Measurements from ENCODE around the gene HPCA.

HPCA gene

DNA sequence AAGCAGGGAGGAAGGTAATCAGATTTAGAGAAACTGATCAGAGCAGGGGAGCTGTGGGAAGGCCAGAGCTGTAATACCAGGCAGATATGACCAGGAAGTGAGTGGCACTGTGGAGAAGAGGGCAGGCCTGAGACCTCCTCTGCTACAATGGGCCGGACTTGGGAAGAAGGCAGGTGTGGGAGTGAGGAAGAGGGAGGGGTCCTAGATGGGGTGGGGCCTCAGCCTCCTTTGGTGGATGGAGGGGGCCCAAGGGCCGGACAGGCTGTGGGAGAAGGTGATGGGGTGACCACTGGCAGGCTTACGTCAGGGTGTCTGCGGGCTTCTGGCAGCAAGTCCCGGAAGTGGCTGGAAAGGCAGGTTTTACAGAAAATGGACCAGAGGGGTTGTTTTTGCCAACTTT is 5.0 kb upstream of the HPCA start:
- H3K4me1 ChIP-seq (ENCODE audit: insufficient read depth, poor library complexity, severe bottlenecking): no peaks in the 10 kb centered on the region
- no peak for ATAC-seq (ENCODE audit: low read depth)
- no peak for DNase-seq (ENCODE audit: low spot score)
- no peaks in the 10 kb centered on the region for H3K9me3 ChIP-seq (ENCODE audit: severe bottlenecking)
- H3K36me3 ChIP-seq (ENCODE audit: low read depth): no peaks in the 10 kb centered on the region
- H3K27me3 ChIP-seq (ENCODE audit: insufficient read depth, poor library complexity, severe bottlenecking): peaks cover 17% of the 10 kb centered on the region
- TF ChIP-seq, protein P1, sequence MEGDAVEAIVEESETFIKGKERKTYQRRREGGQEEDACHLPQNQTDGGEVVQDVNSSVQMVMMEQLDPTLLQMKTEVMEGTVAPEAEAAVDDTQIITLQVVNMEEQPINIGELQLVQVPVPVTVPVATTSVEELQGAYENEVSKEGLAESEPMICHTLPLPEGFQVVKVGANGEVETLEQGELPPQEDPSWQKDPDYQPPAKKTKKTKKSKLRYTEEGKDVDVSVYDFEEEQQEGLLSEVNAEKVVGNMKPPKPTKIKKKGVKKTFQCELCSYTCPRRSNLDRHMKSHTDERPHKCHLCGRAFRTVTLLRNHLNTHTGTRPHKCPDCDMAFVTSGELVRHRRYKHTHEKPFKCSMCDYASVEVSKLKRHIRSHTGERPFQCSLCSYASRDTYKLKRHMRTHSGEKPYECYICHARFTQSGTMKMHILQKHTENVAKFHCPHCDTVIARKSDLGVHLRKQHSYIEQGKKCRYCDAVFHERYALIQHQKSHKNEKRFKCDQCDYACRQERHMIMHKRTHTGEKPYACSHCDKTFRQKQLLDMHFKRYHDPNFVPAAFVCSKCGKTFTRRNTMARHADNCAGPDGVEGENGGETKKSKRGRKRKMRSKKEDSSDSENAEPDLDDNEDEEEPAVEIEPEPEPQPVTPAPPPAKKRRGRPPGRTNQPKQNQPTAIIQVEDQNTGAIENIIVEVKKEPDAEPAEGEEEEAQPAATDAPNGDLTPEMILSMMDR (IDR thresholded peaks at IDR 0.05; ENCODE audit: poor library complexity, severe bottlenecking): no peak
- H3K4me3 ChIP-seq (ENCODE audit: severe bottlenecking): no peak overlapping the region
- H3K27ac ChIP-seq (ENCODE audit: poor library complexity, severe bottlenecking): no peak overlapping the region

DNA sequence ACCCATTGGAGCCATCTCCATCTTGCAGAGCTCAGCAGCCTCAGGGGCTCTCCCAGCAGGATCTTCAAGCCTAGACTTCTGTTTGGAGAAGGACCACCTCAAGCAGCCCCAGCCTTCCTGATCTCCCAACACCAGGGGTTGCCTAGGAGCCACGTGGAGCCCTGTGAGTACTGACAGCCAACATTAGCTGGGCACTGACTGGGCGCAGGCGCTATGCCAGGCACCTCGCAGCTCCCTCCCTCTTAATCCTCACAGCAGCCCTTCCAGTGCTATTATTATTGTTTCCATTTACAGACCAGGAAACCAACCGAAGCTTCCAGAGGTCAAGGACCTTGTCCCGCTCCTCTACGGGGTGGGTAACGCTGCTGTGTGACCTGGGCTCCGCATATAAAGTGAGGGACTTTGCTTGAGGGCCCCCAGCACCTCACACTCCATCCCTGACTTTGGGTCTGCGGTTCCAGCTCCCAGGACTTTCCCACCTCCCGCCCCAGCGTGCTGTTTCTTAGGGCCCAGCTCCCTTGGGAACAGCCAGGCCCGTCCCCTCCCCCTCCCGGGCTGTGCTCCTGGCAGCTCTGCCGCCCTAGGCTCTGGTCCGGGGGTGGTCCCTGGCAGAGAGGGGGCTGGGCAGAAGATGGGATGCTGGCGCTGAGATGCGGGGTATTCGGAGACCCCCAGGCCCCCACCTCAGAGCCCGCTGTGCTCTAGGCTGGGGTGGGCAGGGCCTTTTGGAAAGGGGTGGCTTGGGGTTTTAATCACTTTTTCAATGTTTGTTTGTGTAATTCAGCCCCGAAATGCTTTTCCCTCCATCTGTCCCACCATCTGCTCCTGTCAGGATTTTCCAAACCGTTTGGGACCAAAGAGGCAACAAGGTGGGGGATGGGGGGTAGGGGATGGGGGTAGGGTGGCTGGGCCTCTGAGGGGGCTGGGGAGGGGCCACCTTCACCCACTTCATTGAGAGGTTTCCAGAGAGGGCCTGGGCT is 4.1 kb upstream of the HPCA start:
- Histone ChIP-seq H3K27ac (ENCODE audit: poor library complexity, severe bottlenecking) (no peak overlapping the region), H3K4me1 (ENCODE audit: insufficient read depth, poor library complexity, severe bottlenecking) (no peaks in the 10 kb centered on the region), H3K36me3 (ENCODE audit: low read depth) (no peaks in the 10 kb centered on the region), H3K4me3 (ENCODE audit: severe bottlenecking) (no peak overlapping the region), H3K9me3 (ENCODE audit: severe bottlenecking) (no peaks in the 10 kb centered on the region), H3K27me3 (ENCODE audit: insufficient read depth, poor library complexity, severe bottlenecking) (peaks cover 26% of the 10 kb centered on the region)
- TF ChIP-seq, protein P1 (IDR thresholded peaks at IDR 0.05; ENCODE audit: poor library complexity, severe bottlenecking): no peak
- DNase-seq (ENCODE audit: low spot score) (no peak), ATAC-seq (ENCODE audit: low read depth) (no peak)

DNA sequence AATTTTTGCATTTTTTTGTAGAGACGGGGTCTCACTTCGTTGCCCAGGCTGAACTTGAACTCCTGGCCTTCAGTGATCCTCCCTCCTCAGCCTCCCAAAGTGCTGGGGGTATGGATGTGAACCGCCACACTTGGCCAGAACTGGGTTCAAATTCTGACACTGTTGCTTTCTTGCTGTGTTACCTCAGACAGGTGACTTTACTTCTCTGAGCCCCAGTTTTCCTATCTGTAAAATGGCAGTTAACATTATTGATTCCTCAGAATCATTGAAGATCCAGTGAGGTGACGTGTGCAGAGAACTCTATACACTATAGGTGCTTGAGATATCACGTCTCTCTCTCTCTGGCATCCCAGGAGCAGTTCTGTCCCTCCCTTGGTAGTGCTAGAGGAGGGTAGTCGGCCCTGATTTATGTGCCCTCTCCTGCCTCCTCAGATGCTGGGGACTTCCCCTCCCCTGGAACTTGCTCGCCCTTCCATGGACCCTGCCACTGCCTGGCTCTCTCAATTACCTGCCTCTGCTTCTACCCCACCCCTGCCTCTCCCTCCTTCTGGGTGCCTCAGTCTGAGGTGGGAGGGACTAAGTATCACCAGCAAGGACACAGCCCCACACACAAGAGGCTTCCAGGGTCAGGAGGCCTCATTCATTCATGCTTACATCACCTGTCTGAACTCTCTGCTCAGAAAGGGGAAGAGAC is 2.8 kb upstream of the HPCA start:
- DNase-seq (ENCODE audit: low spot score) (no peak), ATAC-seq (ENCODE audit: low read depth) (no peak)
- Histone ChIP-seq H3K9me3 (ENCODE audit: severe bottlenecking) (no peaks in the 10 kb centered on the region), H3K4me3 (ENCODE audit: severe bottlenecking) (no peak overlapping the region), H3K27ac (ENCODE audit: poor library complexity, severe bottlenecking) (no peak overlapping the region), H3K27me3 (ENCODE audit: insufficient read depth, poor library complexity, severe bottlenecking) (peaks cover 30% of the 10 kb centered on the region), H3K36me3 (ENCODE audit: low read depth) (no peaks in the 10 kb centered on the region), H3K4me1 (ENCODE audit: insufficient read depth, poor library complexity, severe bottlenecking) (no peaks in the 10 kb centered on the region)
- TF ChIP-seq, protein P1 (IDR thresholded peaks at IDR 0.05; ENCODE audit: poor library complexity, severe bottlenecking): no peak

DNA sequence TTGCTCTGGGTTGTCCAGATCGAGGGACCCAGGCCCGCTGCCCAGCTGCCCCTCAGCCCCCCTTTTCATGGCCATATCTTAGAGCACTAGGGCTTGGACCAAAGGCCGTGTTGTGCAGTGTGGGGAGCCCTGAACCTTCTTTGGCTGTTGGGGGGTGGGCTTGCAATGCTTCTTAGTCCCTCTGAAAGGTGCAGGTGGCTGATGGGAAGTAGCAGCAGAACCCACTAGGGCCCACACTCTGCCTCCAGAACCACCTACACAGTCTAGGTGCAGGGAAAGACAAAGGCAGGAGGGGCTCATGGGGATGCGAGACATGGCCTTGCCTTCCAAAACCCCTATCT is 2.3 kb upstream of the HPCA start:
- Histone ChIP-seq H3K4me3 (ENCODE audit: severe bottlenecking) (no peak overlapping the region), H3K36me3 (ENCODE audit: low read depth) (no peaks in the 10 kb centered on the region), H3K27ac (ENCODE audit: poor library complexity, severe bottlenecking) (no peak overlapping the region), H3K4me1 (ENCODE audit: insufficient read depth, poor library complexity, severe bottlenecking) (no peaks in the 10 kb centered on the region), H3K9me3 (ENCODE audit: severe bottlenecking) (no peaks in the 10 kb centered on the region), H3K27me3 (ENCODE audit: insufficient read depth, poor library complexity, severe bottlenecking) (peaks cover 30% of the 10 kb centered on the region)
- TF ChIP-seq, protein P1 (IDR thresholded peaks at IDR 0.05; ENCODE audit: poor library complexity, severe bottlenecking): no peak
- DNase-seq (ENCODE audit: low spot score): no peak
- no peak for ATAC-seq (ENCODE audit: low read depth)

Data from RWPE2 (cell line).